Activated CD8-positive, alpha-beta memory T cell treated with anti-CD3 and anti-CD28 coated beads for 4 hours (primary cell): ENCODE data around the gene SH3PXD2A.
A peak's percentile ranks its signal among the peaks of the same experiment; 100 is the strongest.

Source experiments
- DNase-seq, 2 donors: peaks; one replicate each; pipeline ENCODE4 v3.0.0-alpha.2; 2020; ENCODE audit warnings: low read depth in 2 of 2

The SH3PXD2A gene

GRCh38 chr10:103706762-103707161, 148.6 kb downstream of the SH3PXD2A start:
- no peak for DNase-seq

- DNase-seq: no peak
These were observed 149.3 kb downstream of the SH3PXD2A start for GRCh38 chr10:103706047-103706446.

GRCh38 chr10:103703941-103704919, 151.1 kb downstream of the SH3PXD2A start:
- no peak for DNase-seq

GRCh38 chr10:103701380-103702222, 153.8 kb downstream of the SH3PXD2A start:
- no peak for DNase-seq

GRCh38 chr10:103700436-103700715, 155.0 kb downstream of the SH3PXD2A start:
- DNase-seq: no peak

GRCh38 chr10:103699611-103700435, 155.6 kb downstream of the SH3PXD2A start:
- no peak for DNase-seq

GRCh38 chr10:103698266-103698665, 157.1 kb downstream of the SH3PXD2A start:
- no peak for DNase-seq

- DNase-seq: no peak
These were observed 157.6 kb downstream of the SH3PXD2A start for GRCh38 chr10:103697787-103698186.

- DNase-seq: peak; percentile 35 to 58
These were observed 158.8 kb downstream of the SH3PXD2A start for GRCh38 chr10:103696411-103697145.

- DNase-seq: no peak
These were observed 159.3 kb downstream of the SH3PXD2A start for GRCh38 chr10:103696094-103696410.

- no peak for DNase-seq
These were observed 159.8 kb downstream of the SH3PXD2A start for GRCh38 chr10:103695584-103696005.

GRCh38 chr10:103693812-103694205, 161.6 kb downstream of the SH3PXD2A start:
- DNase-seq: no peak

- DNase-seq: no peak
These were observed 162.2 kb downstream of the SH3PXD2A start for GRCh38 chr10:103692952-103693811.

GRCh38 chr10:103692436-103692951, 162.9 kb downstream of the SH3PXD2A start:
- no peak for DNase-seq

- DNase-seq: no peak
These were observed 163.5 kb downstream of the SH3PXD2A start for GRCh38 chr10:103691723-103692435.

- no peak for DNase-seq
These were observed 164.1 kb downstream of the SH3PXD2A start for GRCh38 chr10:103691267-103691666.

GRCh38 chr10:103690281-103690680, 165.1 kb downstream of the SH3PXD2A start:
- no peak for DNase-seq

GRCh38 chr10:103688491-103688890, 166.9 kb downstream of the SH3PXD2A start:
- DNase-seq: no peak

GRCh38 chr10:103687718-103688117, 167.7 kb downstream of the SH3PXD2A start:
- no peak for DNase-seq
